Coronary artery (tissue), 2 donors: ENCODE measurements around the gene TNNT1.
"Not testable (repeated sequence)": the region's sequence is repeated elsewhere in the genome, so short reads cannot be mapped to it uniquely, and the experiment has no call there.

Experiments
- DNase-seq: peaks from one replicate; pipeline ENCODE4 v3.0.0-alpha.2; 2017; ENCODE audit warnings: low spot score
- H3K27ac ChIP-seq, 2 donors: fragments of 200-600 bp; sonication (generic); one replicate each; pipeline ENCODE4 v1.5.1; 2016 to 2019
- H3K4me3 ChIP-seq: fragments of 200-600 bp; sonication (generic); 2 replicates; pipeline ENCODE4 v1.5.1; 2016; ENCODE audit warnings: mild to moderate bottlenecking, moderate library complexity
- TF ChIP-seq, protein P1 (sequence below): fragments of 200-600 bp; sonication (generic); IDR thresholded peaks from one replicate; pipeline ENCODE4 v1.5.1; 2019; ENCODE audit warnings: antibody characterized with exemption

TNNT1 gene

DNA sequence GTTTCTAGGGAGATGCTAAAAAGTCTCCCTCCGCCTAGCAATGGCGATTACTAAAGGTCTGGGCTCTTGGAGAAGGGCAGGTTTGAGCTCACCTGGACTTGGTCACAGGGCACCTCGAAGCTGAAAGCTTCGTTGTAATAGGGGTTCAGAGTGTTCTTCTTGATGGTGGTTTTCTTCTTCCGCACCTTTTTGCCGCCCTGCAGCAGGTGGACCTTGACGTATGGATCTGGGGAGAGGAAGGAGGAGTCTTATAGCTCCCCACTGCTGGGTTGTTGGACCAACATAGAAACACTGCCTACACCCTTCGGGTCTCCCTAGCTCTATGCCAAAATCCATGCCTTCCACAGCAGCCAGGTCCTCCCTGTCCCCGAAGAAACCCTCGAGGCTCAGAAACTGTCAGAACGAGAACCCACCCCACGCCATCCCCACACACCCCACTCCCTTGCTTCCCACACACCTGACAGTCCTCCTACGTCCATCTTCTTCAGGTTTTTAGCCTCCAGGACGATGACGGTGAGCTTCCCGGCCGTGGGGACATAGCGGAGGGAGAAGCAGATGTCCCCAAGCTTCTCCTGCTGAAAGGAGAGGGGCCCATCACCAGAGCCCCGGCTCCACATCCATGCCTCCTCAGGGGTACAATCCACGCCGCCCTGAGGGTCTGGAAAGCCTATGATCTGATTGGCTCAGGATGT is 25.6 kb upstream of the TNNT1 start:
- H3K27ac ChIP-seq = no peak overlapping the region
- no peak for DNase-seq
- TF ChIP-seq, protein P1, sequence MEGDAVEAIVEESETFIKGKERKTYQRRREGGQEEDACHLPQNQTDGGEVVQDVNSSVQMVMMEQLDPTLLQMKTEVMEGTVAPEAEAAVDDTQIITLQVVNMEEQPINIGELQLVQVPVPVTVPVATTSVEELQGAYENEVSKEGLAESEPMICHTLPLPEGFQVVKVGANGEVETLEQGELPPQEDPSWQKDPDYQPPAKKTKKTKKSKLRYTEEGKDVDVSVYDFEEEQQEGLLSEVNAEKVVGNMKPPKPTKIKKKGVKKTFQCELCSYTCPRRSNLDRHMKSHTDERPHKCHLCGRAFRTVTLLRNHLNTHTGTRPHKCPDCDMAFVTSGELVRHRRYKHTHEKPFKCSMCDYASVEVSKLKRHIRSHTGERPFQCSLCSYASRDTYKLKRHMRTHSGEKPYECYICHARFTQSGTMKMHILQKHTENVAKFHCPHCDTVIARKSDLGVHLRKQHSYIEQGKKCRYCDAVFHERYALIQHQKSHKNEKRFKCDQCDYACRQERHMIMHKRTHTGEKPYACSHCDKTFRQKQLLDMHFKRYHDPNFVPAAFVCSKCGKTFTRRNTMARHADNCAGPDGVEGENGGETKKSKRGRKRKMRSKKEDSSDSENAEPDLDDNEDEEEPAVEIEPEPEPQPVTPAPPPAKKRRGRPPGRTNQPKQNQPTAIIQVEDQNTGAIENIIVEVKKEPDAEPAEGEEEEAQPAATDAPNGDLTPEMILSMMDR = no peak
- no peak overlapping the region for H3K4me3 ChIP-seq

DNA sequence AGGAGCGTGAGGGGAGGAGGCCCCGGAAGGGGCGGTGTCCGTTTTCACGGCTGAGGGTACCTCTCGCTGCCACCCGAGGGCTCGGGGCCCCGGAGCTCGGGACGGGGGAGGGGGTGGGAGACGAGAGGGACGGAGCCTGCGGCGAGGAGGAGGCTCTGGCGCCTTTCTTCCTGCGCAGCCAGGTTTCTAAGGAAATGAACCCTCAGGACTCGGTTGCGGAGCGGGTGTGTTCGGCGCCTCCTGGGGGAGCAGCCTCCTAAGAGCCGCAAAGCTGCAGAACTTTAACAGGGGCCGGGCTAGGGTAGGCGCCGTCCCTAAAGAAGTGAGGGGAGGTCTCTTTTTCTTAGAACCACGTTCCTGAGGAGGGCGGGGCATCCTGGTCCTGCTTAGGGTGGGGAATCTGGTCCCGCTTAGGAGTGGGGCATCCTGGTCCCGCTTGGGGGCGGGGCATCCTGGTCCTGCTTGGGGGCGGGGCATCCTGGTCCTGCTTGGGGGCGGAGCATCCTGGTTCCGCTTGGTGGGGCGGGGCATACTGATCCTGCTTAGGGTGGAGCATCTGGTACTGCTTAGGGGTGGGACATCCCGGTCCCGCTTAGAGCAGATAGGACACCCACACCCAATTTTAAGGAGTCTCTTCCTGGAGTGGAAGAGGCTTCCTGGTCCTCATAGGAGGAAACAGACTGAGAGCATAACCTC is 24.9 kb upstream of the TNNT1 start:
- no peak for DNase-seq
- peak overlapping the region; percentile 64 for H3K4me3 ChIP-seq
- H3K27ac ChIP-seq = peak overlapping the region in 1 of 2 donors; percentile 27
- TF ChIP-seq, protein P1 = no peak

- DNase-seq = no peak
- Histone ChIP-seq H3K4me3 (peak overlapping the region; percentile 64), H3K27ac (peak overlapping the region in 1 of 2 donors; percentile 27)
Measured at GRCh38 chr19:55173186-55173713, 24.2 kb upstream of the TNNT1 start.

GRCh38 chr19:55172741-55173140 is 23.7 kb upstream of the TNNT1 start:
- H3K4me3 ChIP-seq = peak overlapping the region; percentile 64
- TF ChIP-seq, protein P1 = no peak
- no peak overlapping the region for H3K27ac ChIP-seq
- no peak for DNase-seq

More at GRCh38 chr19:55173186-55173713, 24.2 kb upstream of the TNNT1 start:
- TF ChIP-seq, protein P1 = no peak

DNA sequence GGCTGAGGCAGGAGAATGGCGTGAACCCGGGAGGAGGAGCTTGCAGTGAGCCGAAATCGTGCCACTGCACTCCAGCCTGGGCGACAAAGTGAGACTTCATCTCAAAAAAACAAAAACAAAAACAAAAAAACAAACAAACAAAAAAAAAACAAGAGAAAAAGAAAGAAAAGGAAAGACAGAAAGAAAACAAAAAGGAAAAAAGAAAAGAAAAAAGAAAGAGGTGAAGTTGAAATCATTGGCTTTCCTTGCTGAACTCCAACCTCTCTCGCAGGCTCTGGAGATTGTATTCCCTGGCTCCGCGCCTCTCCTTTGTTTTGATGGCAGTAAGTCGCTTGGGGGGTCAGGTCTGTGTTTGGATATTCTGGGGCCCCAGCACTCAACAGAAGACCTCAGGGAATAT is 23.3 kb upstream of the TNNT1 start:
- H3K27ac ChIP-seq, H3K4me3 ChIP-seq, DNase-seq: not testable (repeated sequence)

- H3K4me3 ChIP-seq = no peak overlapping the region
- TF ChIP-seq, protein P1 = no peak
- no peak for DNase-seq
- H3K27ac ChIP-seq = no peak overlapping the region
Measured at GRCh38 chr19:55171440-55171839, 22.4 kb upstream of the TNNT1 start.

GRCh38 chr19:55169136-55169535 is 20.1 kb upstream of the TNNT1 start:
- DNase-seq = no peak
- H3K27ac ChIP-seq = no peak overlapping the region
- H3K4me3 ChIP-seq = no peak overlapping the region
- TF ChIP-seq, protein P1 = no peak
